GM13977 (cell line): ENCODE results near the gene COL6A3.

Experiments
- DNase-seq: peaks from one replicate; pipeline ENCODE4 v3.0.0; 2012; ENCODE audit warnings: low spot score
- CTCF ChIP-seq: IDR thresholded peaks from 2 replicates; pipeline ENCODE4 v1.5.1; 2012; ENCODE audit warnings: mild to moderate bottlenecking, control low read depth; ENCODE audit not compliant: insufficient read depth; ENCODE audit errors: extremely low read depth, missing control alignments
- in situ Hi-C: fragments of 300-500 bp; cut with MboI; formaldehyde crosslinking; loops from one replicate; pipeline ENCODE4 v1.12.0; 2022; ENCODE audit warnings: low sequenced_read_pairs, low pct_unique_long_range_greater_than_20kb, mixed read lengths, inconsistent platforms; ENCODE audit not compliant: unreplicated experiment

COL6A3 gene

GRCh38 chr2:237351046-237351445, 62.9 kb downstream of the COL6A3 start:
- DNase-seq: no peak
- in situ Hi-C loops: no loop called here
- no peak for TF ChIP-seq CTCF

- TF ChIP-seq CTCF: no peak
- DNase-seq: no peak
- in situ Hi-C loops: no loop called here
Measured at GRCh38 chr2:237350597-237350996, 63.4 kb downstream of the COL6A3 start.

- no peak for TF ChIP-seq CTCF
- no peak for DNase-seq
- in situ Hi-C loops: no loop called here
Measured at GRCh38 chr2:237350070-237350469, 63.9 kb downstream of the COL6A3 start.

- in situ Hi-C loops: no loop called here
- no peak for DNase-seq
- TF ChIP-seq CTCF: no peak
Measured at GRCh38 chr2:237348281-237348865, 65.6 kb downstream of the COL6A3 start.

- TF ChIP-seq CTCF: no peak
- no peak for DNase-seq
- in situ Hi-C loops: no loop called here
Measured at GRCh38 chr2:237345891-237346640, 67.9 kb downstream of the COL6A3 start.

- no peak for TF ChIP-seq CTCF
- in situ Hi-C loops: no loop called here
- no peak for DNase-seq
Measured at GRCh38 chr2:237345411-237345810, 68.6 kb downstream of the COL6A3 start.

GRCh38 chr2:237344942-237345341, 69.0 kb downstream of the COL6A3 start:
- no peak for DNase-seq
- in situ Hi-C loops: no loop called here
- no peak for TF ChIP-seq CTCF
